SU-DHL-6 (cell line): ENCODE measurements around the gene ETFA.

ENCODE experiments used
- H2AFZ ChIP-seq: fragments of 200-600 bp; sonication (generic); 2 replicates; pipeline ENCODE4 v1.6.1; 2014; ENCODE audit warnings: low read depth, mild to moderate bottlenecking, moderate library complexity, mixed read lengths, antibody characterized with exemption, low read length; ENCODE audit not compliant: severe bottlenecking
- H3F3A ChIP-seq: fragments of 200-600 bp; shearing (Covaris generic); 2 replicates; pipeline ENCODE4 v1.6.0; 2016; ENCODE audit warnings: antibody characterized with exemption, mild to moderate bottlenecking; ENCODE audit not compliant: insufficient read depth
- H3K27ac ChIP-seq: fragments of 200-600 bp; sonication (generic); 2 replicates; pipeline ENCODE4 v1.5.1; 2016; ENCODE audit warnings: low read depth, mild to moderate bottlenecking, low read length, moderate library complexity, mixed read lengths
- H3K27me3 ChIP-seq: fragments of 200-600 bp; sonication (generic), shearing (Covaris generic); 2 replicates; pipeline ENCODE4 v1.6.0; 2014; ENCODE audit warnings: mild to moderate bottlenecking, low read length
- H3K36me3 ChIP-seq: fragments of 200-600 bp; sonication (generic); 2 replicates; pipeline ENCODE4 v1.6.1; 2014; ENCODE audit warnings: mild to moderate bottlenecking, low read length, mixed read lengths
- H3K4me2 ChIP-seq: fragments of 300-600, 200-600 bp; shearing (Covaris generic), sonication (generic); 2 replicates; pipeline ENCODE4 v1.6.0; 2014; ENCODE audit warnings: low read length, low read depth, mild to moderate bottlenecking; ENCODE audit not compliant: poor library complexity, severe bottlenecking
- H3K4me3 ChIP-seq: fragments of 200-600 bp; sonication (generic); 2 replicates; pipeline ENCODE4 v1.5.1; 2014; ENCODE audit warnings: antibody characterized with exemption, low read length, mild to moderate bottlenecking, mixed read lengths; ENCODE audit not compliant: insufficient read depth, poor library complexity, severe bottlenecking
- H3K79me2 ChIP-seq: fragments of 200-600 bp; sonication (generic); 2 replicates; pipeline ENCODE4 v1.6.1; 2014; ENCODE audit warnings: mild to moderate bottlenecking, low read length, moderate library complexity; ENCODE audit not compliant: insufficient read depth
- H3K9ac ChIP-seq: fragments of 200-600 bp; sonication (generic); 2 replicates; pipeline ENCODE4 v1.7.0; 2014; ENCODE audit warnings: mild to moderate bottlenecking, low read length
- H3K9me2 ChIP-seq: fragments of 200-600 bp; sonication (generic); replicated peaks from 2 replicates; pipeline ENCODE4 v1.6.1; 2014; ENCODE audit warnings: low read length; ENCODE audit not compliant: insufficient read depth
- H3K9me3 ChIP-seq: fragments of 200-600 bp; sonication (generic); 2 replicates; pipeline ENCODE4 v1.6.1; 2014; ENCODE audit warnings: low read length, mixed read lengths; ENCODE audit not compliant: insufficient read depth
- H4K20me1 ChIP-seq: fragments of 200-600 bp; sonication (generic); 2 replicates; pipeline ENCODE4 v1.6.1; 2014; ENCODE audit warnings: low read depth, mild to moderate bottlenecking, antibody characterized with exemption, low read length, moderate library complexity, mixed read lengths
- CTCF ChIP-seq: fragments of 200-600 bp; sonication (generic); IDR thresholded peaks from one replicate; pipeline ENCODE4 v1.5.1; 2017; ENCODE audit warnings: antibody characterized with exemption, mild to moderate bottlenecking, low read length, moderate library complexity; ENCODE audit not compliant: insufficient read depth, poor library complexity, severe bottlenecking
- EZH2phosphoT487 ChIP-seq: fragments of 200-600 bp; sonication (generic), shearing (Covaris generic); conservative IDR thresholded peaks from 2 replicates; pipeline ENCODE4 v1.6.1; 2018; ENCODE audit warnings: mild to moderate bottlenecking, antibody characterized with exemption, low read length, moderate library complexity, mixed read lengths

ETFA gene

GRCh38 chr15:76198456-76199105 lies 112.7 kb downstream of the ETFA start:
- Histone ChIP-seq H3K4me2 (no peak overlapping the region), H3K9me2 (no peaks in the 10 kb centered on the region), H3K36me3 (no peaks in the 10 kb centered on the region), H3K9ac (no peak overlapping the region), H3F3A (no peaks in the 10 kb centered on the region), H3K27me3 (no peaks in the 10 kb centered on the region), H3K79me2 (no peaks in the 10 kb centered on the region), H4K20me1 (no peaks in the 10 kb centered on the region), H3K9me3 (no peaks in the 10 kb centered on the region), H2AFZ (no peak overlapping the region), H3K27ac (no peak overlapping the region), H3K4me3 (no peak overlapping the region)
- TF ChIP-seq CTCF, result no peak
- no peak for TF ChIP-seq EZH2phosphoT487

GRCh38 chr15:76197703-76198455 lies 113.4 kb downstream of the ETFA start:
- Histone ChIP-seq H3K9ac (no peak overlapping the region), H3K9me2 (no peaks in the 10 kb centered on the region), H3K27ac (no peak overlapping the region), H3F3A (no peaks in the 10 kb centered on the region), H3K4me3 (no peak overlapping the region), H3K4me2 (no peak overlapping the region), H3K36me3 (no peaks in the 10 kb centered on the region), H3K27me3 (no peaks in the 10 kb centered on the region), H2AFZ (no peak overlapping the region), H3K9me3 (no peaks in the 10 kb centered on the region), H3K79me2 (no peaks in the 10 kb centered on the region), H4K20me1 (no peaks in the 10 kb centered on the region)
- TF ChIP-seq CTCF, result no peak
- no peak for TF ChIP-seq EZH2phosphoT487

GRCh38 chr15:76196269-76197231 lies 114.7 kb downstream of the ETFA start:
- Histone ChIP-seq H3F3A (no peaks in the 10 kb centered on the region), H3K36me3 (no peaks in the 10 kb centered on the region), H3K9me2 (no peaks in the 10 kb centered on the region), H3K4me2 (no peak overlapping the region), H3K27me3 (no peaks in the 10 kb centered on the region), H4K20me1 (no peaks in the 10 kb centered on the region), H3K9ac (no peak overlapping the region), H3K27ac (no peak overlapping the region), H3K79me2 (no peaks in the 10 kb centered on the region), H3K4me3 (no peak overlapping the region), H2AFZ (no peak overlapping the region), H3K9me3 (no peaks in the 10 kb centered on the region)
- TF ChIP-seq CTCF (no peak), EZH2phosphoT487 (no peak)
